HL-60 (cell line): Measurements from ENCODE around the gene HSBP1L1.

Experiments
- CTCF ChIP-seq: IDR thresholded peaks from one replicate; pipeline ENCODE4 v1.5.1; 2011; ENCODE audit warnings: low read length, control low read depth, inconsistent platforms; ENCODE audit not compliant: insufficient read depth
- GABPA ChIP-seq: IDR thresholded peaks from 2 replicates; pipeline ENCODE4 v1.6.1; 2012; ENCODE audit warnings: low read depth
- POLR2AphosphoS5 ChIP-seq: IDR thresholded peaks from 2 replicates; pipeline ENCODE4 v1.6.1; 2012; ENCODE audit warnings: low read depth
- REST ChIP-seq: IDR thresholded peaks from 2 replicates; pipeline ENCODE4 v1.6.1; 2012; ENCODE audit warnings: low read depth; ENCODE audit not compliant: insufficient replicate concordance
- SPI1 ChIP-seq: IDR thresholded peaks from 2 replicates; pipeline ENCODE4 v1.6.1; 2012; ENCODE audit warnings: low read depth, mild to moderate bottlenecking, borderline replicate concordance

GRCh38 chr18:79955302-79956075, 9.0 kb upstream of the HSBP1L1 start:
- TF ChIP-seq CTCF (no peak), POLR2AphosphoS5 (no peak), REST (no peak), GABPA (no peak), SPI1 (no peak)
